GM18907 (cell line): ENCODE results near the gene THAP8.

ENCODE experiments used
- ATAC-seq: cut with Tn5 transposase; IDR thresholded peaks from one replicate; pipeline ENCODE4 v1.9.1; 2021; ENCODE audit warnings: mild to moderate bottlenecking, moderate library complexity; ENCODE audit not compliant: unreplicated experiment

The THAP8 gene, protein sequence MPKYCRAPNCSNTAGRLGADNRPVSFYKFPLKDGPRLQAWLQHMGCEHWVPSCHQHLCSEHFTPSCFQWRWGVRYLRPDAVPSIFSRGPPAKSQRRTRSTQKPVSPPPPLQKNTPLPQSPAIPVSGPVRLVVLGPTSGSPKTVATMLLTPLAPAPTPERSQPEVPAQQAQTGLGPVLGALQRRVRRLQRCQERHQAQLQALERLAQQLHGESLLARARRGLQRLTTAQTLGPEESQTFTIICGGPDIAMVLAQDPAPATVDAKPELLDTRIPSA

DNA sequence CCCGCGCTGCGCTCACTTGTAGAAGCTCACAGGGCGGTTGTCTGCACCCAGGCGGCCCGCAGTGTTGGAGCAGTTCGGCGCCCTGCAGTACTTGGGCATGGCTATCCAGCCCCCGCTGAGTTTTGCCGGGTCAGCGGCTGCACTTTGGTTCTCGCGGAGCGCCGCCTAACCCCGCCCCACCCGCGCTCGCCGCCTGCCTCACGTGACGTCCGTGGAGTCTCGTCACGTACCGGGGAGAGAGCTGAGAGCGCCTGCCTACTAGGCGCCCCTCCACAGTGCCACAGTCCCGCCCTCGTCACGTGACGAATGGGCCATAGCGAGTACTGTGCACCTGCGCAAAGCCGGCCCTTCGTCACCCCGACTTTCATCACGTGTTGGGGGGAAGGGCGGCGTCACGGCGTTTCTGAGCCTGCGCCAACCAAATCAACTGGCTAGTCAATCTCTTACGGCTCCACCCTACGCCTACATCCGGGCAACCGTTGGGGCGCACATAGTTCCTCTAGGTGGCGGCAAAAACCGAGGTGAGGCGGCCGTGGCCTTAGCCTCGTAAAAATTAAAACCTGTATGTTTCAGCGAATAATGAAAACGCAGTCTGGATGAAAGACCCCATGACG is at the start of gene THAP8:
Gene THAP8 (minus strand): TSS at position 167 of the 614 bp plus-strand sequence. CDS start 68 bp downstream, at position 99.
- peak; percentile 85 for ATAC-seq

DNA sequence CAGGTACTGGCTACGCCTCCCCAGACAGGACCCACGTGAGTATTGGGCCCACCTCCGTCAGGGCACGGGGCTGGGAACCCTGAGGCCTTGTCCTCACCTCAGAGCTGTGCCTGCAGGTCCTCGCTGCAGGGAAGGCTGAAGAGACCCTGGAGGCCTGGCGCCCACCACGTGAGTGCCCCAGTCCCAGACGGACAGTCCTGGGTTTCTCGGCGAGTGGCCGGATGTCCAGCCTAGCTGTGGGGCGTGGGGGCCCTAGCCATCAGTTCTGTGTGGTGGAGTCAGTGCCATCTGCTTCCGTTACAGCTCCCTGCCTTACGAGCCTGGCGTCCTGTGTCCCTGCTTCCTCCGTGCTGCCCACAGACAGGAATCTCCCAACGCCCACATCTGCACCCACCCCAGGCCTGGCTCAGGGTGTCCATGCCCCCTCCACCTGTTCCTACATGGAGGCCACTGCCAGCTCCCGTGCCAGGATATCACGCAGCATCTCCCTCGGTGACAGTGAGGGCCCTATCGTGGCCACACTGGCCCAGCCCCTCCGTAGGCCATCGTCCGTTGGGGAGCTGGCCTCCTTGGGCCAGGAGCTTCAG is 49.0 kb upstream of the THAP8 start:
- ATAC-seq = no peak

DNA sequence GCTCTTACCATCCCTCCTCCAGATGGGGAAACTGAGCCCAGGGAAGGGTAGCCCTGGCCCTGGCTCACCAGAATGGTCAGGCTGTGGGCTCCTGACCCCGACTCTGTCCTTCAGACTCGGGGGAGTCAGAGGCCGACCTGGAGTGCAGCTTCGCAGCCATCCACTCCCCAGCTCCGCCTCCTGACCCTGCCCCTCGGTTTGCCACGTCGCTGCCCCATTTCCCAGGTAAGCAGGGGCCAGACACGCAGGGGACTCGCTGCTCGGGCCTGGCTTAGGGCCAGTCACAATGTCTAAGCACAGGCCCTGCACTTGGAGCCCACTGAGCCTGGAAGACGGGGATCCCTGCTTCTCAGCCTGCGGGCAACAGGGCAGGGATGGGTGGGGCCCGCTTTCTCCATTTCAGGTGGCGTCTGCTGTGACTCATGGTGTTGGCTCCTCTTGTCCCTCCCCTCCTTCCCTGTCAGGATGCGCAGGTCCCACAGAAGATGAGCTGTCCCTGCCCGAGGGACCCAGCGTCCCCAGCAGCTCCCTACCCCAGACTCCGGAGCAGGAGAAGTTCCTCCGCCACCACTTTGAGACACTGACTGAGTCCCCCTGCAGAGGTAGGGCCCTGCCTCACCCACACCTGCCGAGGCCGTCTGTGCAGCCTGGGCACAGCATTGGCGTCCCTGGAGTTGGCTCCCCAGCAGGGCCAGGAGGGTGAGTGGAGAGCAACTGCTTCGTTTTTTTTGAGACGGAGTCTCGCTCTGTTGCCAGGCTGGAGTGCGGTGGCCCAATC is 47.7 kb upstream of the THAP8 start:
- no peak for ATAC-seq

- no peak for ATAC-seq
Measured at GRCh38 chr19:36100476-36100875, 46.4 kb upstream of the THAP8 start.

DNA sequence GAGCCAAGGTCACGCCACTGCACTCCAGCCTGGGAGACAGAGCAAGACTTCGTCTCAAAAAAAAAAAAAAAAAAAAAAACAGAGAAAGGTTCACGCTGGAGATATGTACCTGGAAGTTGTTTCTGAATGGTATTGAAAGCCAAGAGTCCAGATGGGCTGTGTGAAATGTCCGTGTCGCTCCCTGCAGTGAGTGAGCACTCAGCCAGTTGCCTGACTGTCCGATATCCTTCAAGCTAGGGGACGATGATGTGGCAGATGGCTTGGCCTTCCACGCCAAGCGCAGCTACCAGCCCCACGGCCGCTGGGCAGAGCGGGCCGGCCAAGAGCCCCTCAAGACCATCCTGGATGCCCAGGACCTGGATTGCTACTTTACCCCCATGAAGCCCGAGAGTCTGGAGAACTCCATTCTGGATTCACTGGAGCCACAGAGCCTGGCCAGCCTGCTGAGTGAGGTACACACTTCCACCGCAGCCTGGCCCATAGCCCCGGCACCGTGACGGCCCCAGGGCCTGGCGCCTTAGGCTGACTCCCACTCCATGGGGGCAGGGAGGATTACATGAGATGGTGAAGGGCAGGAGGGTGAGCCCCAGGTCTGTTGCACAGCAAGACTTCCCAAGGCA is 45.2 kb upstream of the THAP8 start:
- no peak for ATAC-seq

- no peak for ATAC-seq
Measured at GRCh38 chr19:36097036-36097435, 43.0 kb upstream of the THAP8 start.

DNA sequence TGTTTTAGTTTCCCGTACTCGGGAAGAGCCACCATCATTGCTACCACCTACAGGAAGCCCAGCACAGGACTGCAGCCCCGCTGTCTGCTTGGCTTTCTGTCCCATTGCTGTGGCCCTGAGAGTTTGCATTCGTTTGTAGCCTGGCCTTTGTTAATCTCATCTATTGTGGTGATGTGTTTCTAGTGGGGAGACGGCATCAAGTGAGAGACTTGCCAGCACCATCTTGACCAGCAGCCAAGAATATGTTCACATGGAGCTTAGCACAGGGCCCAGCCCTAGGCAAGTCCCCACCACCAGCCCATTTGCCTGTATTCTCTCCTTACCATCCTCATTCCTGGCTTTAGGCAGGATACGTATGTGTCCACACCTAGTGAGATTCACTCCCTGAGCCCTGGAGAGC is 39.6 kb upstream of the THAP8 start:
- ATAC-seq = no peak

- no peak for ATAC-seq
Measured at GRCh38 chr19:36093146-36093662, 39.1 kb upstream of the THAP8 start.

GRCh38 chr19:36092566-36092965 is 38.5 kb upstream of the THAP8 start:
- ATAC-seq = no peak

DNA sequence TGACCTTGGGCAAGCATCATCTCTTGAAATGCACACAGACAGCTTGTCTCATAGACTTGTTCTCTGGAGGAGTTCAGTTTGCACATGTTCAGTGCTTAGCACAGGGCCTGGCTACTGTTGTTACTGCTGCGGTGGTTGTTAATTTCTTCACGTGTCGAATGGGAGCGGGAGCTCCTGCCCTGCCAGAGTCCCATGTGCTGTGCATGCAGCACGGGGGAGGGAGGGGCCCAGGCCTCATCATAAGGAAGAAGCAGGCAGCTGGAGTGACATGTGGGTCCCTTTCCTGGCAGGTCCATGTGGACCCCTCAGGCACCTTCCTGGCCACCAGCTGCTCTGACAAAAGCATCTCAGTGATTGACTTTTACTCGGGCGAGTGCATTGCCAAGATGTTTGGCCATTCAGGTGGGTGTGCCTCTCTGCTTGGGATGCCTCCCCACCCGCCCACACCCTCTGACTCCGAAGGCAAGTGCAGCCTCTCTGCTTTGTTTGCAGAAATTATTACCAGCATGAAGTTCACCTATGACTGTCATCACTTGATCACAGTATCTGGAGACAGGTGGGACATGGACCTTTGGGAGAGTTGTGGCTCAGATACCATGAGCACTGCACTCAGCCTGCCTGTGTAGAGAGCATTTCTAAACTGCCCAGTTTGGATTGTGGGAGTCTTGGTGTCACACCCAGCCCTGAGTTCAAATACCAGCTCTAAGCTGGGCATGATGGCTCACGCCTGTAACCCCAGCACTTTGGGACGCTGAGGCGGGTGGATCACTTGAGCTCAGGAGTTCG is 37.0 kb upstream of the THAP8 start:
- no peak for ATAC-seq

DNA sequence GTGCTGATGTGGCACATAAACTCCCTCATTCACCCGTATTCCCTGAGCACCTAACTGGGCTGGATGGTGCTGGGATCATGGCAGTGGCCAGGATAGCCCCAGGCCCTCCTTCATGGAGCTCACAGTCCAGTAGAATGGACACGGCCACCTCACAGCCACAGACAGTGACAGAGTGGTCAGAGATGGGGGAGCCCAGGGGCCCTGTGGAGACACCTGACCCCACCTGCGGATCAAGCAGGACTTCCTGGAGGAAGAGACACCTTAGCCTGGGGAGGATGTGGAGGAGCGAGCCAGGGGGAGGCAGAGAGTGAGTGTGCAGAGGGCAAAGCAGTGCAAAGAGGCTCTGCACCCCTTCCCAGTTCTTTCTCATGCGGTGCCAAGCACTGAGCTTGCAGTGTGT is 35.8 kb upstream of the THAP8 start:
- ATAC-seq = no peak

DNA sequence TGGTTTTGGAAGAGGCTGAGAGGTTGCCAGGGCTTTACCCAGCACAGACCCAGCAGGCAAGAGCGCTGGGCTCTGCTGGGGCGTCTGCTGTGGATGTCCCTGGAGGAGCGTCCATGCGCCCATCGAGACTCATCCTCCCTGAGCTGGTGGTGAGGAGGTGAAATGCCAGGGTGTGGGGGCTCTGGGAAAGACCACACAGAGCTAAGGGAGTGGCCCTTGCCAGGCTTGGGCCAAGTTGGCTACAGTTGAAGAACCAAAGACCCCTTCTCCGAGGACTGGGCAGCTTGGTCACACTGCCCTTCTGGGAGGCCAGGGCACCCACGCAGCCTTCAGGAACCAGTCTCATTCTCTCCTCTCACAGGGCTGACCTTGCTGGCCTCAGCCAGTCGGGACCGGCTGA is 32.2 kb upstream of the THAP8 start:
- ATAC-seq = no peak

DNA sequence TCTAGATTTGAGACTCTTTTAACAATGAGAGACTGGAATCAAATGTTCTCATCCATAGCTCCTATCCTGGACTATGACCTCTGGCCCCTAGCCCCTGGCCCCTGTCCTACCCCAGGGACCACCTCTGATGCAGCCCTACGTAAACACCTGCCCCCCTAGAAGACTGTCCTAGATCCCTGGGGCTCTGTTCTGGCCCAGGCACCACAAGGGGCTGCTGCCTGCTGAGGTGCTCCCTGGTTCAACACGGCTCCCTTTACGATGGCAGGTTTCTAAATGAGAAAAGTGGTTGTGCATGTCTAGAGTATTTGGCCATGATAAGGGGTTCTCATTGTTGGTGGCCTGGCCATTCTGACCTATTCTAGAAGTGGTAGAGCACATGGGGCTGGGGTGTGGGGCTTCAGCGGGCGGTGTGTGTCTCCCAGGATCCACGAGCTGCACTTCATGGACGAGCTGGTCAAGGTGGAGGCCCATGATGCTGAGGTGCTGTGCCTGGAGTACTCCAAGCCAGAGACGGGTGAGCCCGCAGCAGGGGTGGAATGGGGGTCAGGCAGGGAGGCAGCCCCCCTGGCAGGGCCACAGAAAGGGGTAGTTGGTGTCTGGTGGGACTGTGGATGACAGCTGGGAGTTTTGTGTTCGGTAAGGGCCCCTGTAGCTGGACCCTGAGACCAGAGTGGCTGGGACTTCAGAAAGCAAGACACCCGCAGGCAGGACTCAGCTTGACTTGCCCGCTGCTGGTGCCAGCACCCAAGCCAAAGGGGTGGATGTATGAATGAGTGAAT is 30.3 kb upstream of the THAP8 start:
- no peak for ATAC-seq

DNA sequence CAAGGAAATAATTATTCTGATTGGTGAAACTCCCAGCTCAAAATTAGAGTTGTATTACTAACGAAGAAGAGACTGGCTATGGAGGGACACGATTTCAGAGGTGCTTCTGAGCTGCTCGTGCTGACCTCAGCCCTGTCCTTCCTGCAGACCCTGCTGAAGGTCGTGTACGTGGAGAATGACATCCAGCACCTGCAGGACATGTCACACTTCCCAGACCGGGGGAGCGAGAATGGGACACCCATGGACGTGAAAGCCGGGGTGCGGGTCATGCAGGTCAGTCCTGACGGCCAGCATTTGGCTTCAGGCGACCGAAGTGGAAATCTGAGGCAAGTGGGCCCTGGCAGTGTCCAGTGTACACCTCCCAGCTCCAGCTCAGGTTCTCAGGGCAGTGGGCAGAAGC is 28.8 kb upstream of the THAP8 start:
- no peak for ATAC-seq

- ATAC-seq = no peak
Measured at GRCh38 chr19:36081894-36082293, 27.8 kb upstream of the THAP8 start.

GRCh38 chr19:36081385-36081784 is 27.3 kb upstream of the THAP8 start:
- no peak for ATAC-seq

DNA sequence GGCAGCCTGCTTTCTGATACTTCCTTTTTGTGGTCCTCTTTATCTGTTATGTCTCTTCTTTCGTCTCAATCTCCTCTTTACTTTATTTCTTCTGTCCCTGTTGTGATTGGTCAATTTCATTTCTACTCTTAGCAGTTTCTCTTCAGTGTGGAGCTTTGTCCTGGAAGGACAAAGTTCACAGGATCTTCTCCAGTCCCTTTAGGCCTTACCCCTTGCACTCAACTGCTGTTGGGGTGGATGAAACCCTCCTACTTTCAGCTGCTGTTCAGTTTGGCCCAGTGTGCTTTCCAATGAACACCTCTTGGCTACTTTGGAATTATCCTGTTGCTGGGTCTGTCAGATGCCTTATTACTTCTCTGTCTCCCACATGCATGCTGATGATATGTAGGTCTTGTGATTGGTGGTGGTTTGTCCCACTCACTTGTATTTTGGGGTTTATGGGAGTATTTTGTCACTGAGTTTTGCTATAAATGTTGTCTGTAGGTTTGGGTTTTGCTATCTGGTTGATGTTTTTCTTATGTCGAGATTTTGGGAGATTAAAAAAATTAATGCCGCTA is 25.4 kb upstream of the THAP8 start:
- no peak for ATAC-seq

DNA sequence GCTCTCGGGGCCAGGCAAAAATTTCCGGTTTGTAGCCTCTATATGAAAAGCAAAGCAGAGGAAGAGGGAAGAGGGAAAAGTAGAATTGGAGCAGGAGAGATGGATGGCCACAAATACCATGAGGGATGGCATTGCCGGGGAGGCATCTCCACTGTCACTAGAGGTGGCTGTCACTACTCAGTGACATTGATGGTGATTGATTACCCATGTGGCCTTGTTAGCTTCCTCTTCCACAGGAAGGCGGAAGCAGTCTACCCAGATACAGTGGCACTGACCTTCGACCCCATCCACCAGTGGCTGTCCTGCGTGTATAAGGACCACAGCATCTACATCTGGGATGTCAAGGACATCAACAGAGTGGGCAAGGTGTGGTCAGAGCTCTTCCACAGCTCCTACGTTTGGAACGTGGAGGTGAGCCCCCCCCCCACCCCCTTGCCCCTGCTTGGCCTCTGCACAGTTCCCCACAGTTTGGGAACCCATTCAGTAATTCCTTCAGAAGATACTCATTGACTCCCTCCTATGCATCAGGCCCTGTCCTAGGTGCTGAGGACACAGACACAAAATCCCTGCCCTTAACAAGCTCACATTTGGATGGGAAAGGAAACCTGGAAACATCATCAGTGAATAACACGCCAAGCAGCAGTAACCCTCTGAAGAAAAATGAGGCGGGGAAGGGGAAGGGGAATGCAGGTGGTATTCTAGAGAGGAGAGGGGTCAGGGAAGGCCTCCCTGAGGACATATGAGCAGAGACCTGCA is 19.2 kb upstream of the THAP8 start:
- no peak for ATAC-seq
